ENCODE measurements around the gene AGAP1.

Gene AGAP1

GRCh38 chr2:235903782-235904584 is 410.1 kb downstream of the AGAP1 start:
- DNase-seq, result no peak

GRCh38 chr2:235904585-235904931 is 410.7 kb downstream of the AGAP1 start:
- DNase-seq, result no peak

GRCh38 chr2:235908826-235909225 is 415.0 kb downstream of the AGAP1 start:
- no peak for DNase-seq

GRCh38 chr2:235909358-235909757 is 415.5 kb downstream of the AGAP1 start:
- DNase-seq, result no peak

- DNase-seq, result no peak
Observed at GRCh38 chr2:235910067-235910466, 416.2 kb downstream of the AGAP1 start.

DNA sequence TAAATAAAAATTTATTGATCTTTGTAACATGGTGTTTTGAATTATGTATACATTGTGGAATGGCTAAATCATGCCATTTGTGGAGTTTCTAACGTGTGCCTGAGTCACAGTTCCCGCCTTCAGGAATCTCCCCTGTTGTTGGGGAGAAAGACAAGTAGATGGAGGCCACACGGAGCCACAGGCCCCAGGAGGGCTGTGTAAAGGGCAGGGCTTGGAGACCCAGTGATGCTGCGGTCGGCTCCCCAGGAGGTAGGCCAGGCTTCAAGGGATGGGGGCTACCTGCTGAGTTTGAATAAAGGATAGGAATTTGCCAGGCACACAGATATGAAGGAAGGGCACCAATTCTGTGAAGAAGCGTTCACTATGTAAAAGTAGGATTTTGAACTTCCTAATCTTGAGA is 417.3 kb downstream of the AGAP1 start:
- no peak for DNase-seq

DNA sequence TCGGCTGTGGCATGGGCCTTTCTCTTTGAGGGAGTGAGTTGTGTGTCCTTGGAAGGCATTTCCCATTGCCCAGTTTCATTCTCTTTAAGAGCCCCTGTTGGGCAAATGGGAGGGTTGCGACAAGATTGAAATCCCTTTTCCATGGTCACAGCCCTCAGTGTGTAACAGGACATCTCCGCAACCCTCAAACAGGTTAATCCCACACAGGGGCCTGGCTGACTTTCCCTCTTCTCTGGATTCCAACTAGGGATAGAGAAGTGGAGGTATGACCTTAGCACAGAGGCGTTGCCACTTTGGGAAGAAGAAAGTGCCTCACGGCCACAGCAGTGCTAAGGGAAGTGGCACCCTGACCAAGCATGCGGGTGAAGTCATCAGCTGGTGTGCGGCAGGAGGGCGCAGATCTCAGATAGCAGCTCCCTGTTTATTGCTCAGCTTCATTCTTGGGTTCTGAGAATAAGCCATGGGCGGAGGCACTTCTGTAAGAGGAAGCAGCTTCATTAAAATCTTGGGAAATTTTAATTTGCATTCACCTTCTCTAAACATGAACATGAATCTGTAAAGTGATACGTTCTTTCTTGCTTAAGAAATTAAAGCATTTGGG is 417.9 kb downstream of the AGAP1 start:
- DNase-seq, result no peak

- no peak for DNase-seq
Observed at GRCh38 chr2:235914756-235915155, 420.9 kb downstream of the AGAP1 start.

DNA sequence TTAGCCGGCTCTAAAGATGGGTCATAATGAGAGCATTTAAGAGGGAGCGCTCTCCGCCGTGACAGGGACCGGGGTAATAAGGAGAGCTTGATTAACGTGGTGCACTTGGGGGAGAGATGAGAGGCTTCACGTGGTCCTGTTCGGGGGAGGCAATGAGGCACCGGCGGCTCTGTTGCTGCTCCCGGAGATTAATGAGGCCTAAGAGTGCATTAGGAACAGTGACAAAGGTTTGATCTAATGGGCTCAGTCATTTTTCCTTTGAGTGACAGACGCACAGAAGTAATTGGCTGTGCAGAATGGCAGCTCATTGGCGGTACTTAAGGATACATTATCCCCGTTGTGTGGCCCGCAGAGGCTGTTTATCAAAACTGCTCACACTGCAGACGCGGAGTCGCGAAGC is 423.7 kb downstream of the AGAP1 start:
- DNase-seq, result no peak

GRCh38 chr2:235918876-235919275 is 425.0 kb downstream of the AGAP1 start:
- DNase-seq, result no peak

DNA sequence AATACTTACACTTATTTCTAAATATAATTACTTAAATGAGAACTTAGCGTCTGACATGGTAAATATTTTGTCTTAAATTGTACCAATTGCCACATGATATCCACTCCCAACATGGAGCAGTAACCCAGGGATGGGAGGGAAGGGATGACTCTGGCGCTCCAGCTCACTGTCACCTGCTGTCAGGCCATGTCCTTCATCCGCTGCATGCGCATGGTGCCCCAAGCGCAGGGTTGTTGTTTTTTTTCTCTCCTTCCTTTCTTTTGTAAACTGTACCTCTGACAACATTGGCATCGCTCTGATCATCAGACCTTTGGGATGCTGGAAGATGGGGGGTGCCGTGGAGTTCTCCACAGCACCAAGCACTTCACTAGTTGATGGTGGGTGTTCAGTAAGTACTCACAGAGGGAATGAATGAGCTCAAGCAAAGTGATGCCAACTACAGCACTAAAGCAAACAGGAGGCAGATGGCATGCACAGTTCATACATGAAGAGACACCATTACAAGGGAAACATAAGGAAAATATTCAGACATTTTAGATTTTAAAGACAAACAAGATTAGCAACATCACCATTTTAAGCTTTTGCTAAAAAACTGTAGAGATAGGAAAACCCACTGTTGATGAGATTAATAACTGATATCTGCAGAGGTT is 426.5 kb downstream of the AGAP1 start:
- no peak for DNase-seq

DNA sequence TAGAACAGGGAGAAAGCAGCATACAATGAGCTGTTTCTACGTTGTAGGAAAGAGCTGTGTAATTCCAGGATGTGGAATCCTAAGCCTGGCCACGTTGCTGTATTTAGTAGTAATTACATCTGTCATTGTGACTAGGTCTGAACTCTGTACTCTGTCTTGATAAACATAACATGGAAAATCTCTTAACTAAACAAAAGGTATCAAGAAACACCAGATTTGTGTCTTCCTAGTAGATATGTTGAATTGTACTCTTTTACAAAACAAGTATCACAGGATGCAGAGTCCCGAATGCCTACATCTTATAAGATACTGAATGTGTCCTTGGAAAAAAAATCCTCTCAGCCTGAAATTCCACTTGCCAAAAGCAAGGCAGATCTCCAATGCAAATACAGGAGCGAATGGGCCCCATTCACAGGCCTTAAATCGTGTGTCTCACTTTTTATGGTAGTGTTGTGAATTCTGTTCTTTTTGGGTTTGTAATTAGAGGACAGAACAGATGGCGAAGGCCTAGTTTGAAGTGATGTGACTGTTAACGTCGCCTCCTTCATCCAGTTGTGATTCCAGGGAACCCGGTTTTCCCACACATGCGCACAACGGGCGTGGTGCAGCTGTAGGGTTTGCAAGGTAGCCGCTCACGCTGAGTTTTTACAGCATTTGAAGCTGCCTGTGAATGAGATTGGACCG is 427.8 kb downstream of the AGAP1 start:
- DNase-seq, result no peak

GRCh38 chr2:235922839-235923238 is 429.0 kb downstream of the AGAP1 start:
- no peak for DNase-seq

DNA sequence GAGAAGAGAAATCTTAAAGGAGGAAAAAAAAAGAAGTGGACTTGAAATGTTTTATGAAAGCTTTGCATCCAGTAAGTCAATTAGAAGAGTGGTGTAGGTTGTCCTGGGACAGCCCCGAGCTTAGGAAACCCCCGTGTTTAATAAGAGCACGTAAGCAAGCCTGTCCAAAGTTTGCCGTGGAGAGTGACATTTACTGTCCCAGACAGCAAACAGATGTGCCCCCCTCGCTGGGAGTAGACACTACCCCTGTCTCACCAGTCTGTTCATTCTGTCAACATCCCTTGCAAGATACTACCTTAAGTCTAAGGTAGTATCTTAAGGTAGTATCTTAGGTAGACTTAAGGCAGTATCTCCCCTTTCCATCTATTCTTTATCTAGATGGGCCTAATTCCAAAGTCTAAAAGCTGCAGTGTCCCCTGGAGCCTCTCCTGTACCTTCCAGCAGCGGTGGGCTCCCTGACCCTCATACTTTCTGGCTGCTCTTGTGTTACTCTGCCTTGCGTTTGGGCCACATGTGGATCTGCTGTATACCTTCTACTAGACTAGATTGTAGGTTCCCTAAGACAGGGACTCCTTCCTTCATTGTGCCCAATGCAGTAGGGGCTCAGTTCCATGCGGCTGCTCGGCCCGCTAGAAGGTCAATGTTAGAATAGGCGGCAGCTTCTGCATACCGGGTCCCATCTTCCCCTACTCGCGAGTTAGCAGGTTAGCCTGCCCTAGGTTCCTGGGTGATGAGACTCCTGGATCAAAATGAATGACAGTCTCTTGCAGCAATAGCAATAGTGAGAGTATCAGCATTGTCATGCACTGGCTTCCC is 430.2 kb downstream of the AGAP1 start:
- DNase-seq, result no peak

GRCh38 chr2:235924675-235925063 is 430.8 kb downstream of the AGAP1 start:
- DNase-seq, result no peak

DNA sequence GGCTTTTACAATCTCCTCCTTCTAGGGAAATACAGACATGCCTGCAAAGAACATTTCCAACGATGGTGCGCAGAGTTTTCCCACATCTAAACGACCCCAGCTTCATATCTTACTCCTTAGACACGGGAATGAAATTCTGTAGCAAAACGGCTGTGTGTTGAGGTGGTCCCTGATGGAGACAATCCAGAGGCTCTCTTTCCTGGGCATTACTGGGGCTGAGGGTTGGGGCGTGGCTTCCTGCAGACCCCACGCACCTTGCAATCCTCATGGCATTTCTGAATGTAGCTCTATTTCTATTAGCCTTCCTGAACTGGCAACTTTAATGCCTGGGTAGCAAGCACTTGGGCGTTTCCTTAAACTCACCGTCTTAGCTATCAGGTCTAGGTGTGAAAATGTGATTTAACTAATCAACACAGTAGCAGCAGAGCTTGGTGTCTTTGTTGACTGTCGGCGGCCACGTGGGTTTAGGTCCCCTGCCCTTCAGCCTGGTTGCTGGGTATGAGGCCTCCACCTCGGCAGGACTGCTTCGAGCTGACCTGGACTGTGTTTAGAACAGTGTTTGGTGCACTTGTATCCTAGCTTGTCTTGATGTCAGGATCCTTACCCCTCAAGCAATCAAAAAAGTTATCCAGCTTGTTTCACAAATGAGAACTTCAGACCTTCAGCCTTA is 431.5 kb downstream of the AGAP1 start:
- DNase-seq, result no peak

- DNase-seq, result no peak
Observed at GRCh38 chr2:235926229-235926628, 432.4 kb downstream of the AGAP1 start.

GRCh38 chr2:235928751-235929370 is 435.0 kb downstream of the AGAP1 start:
- DNase-seq, result no peak

GRCh38 chr2:235930701-235931100 is 436.9 kb downstream of the AGAP1 start:
- DNase-seq, result no peak

DNA sequence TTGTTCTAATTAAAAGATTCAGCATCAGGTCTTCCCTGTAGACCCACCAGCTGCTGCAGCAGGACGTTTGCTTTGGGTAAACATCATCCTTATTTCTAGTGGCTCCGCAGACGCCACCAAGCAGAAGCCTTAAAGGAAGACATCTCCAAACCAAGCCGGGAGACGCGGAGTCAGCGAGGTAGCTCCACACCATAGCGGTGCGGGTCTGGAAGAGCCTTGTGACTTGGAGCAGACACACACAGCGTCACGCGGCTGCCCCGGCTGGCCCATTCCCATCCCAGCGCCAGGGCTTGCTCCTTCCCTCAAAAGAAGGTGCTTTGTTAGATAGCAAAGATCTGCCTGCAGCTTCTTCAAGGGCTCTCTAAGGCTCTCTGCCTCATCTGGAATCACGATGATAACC is 437.8 kb downstream of the AGAP1 start:
- no peak for DNase-seq

GRCh38 chr2:235934059-235934773 is 440.4 kb downstream of the AGAP1 start:
- DNase-seq, result no peak

Data from activated CD4-positive, alpha-beta T cell treated with anti-CD3 and anti-CD28 coated beads, Interleukin-2, amount 50 U/mL, for 1 hour (primary cell).